Stimulated activated CD8-positive, alpha-beta memory T cell treated with anti-CD3 and anti-CD28 coated beads, Interleukin-7, amount 100 ng/mL, for 48 hours (primary cell): ENCODE data around the gene STN1.
"Not testable (repeated sequence)": the region's sequence is repeated elsewhere in the genome, so short reads cannot be mapped to it uniquely, and the experiment has no call there.

ENCODE experiments used
- DNase-seq, 2 donors: peaks; one replicate each; pipeline ENCODE4 v3.0.0-alpha.2; 2020; ENCODE audit warnings: low read depth in 1 of 2; ENCODE audit errors: extremely low read depth in 1 of 2

Gene STN1

DNA sequence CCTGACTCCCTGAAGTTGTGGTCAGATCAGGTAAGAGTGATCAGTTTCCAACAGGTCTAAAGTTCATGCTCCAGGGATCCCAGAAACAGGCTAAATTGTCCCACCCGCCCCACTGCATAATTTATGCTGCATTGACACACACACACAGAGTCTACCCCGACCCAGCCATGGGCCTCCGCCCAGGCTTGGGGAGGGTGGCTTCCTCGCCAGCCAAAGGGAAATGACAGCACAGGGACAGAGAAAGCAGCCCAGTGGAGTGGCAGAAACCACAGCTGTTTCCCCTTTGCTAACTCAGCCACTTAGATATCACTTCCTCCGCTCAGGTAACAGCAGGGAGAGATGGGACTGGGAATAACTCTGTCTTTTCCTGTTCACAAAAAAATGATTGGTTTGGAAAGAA lies 72.0 kb downstream of the STN1 start:
- DNase-seq = peak in 1 of 2 donors; percentile 7

GRCh38 chr10:103845346-103845745 lies 72.6 kb downstream of the STN1 start:
- not testable (repeated sequence) for DNase-seq

- DNase-seq = no peak
These were observed 74.0 kb downstream of the STN1 start for GRCh38 chr10:103843854-103844570.

DNA sequence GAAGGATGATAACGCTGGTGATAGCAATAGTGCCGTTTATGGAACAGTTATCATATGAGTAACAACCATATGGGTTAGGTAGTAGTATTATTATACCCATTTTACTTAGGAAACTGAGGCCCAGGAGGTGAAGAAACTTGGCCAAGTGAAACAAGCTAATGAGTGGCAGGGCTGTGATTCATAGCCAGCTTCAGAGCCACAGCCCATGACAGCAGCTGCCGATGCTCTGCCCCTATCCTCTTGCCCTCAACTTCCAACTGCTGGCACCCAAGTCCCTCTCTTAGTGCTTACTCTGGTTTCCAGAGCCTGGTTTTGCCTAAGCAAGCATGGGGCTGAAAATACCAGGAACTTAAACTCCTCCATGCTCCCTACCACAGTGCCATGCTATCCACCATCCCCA lies 74.9 kb downstream of the STN1 start:
- DNase-seq = no peak

GRCh38 chr10:103842605-103843004 lies 75.4 kb downstream of the STN1 start:
- DNase-seq = no peak

DNA sequence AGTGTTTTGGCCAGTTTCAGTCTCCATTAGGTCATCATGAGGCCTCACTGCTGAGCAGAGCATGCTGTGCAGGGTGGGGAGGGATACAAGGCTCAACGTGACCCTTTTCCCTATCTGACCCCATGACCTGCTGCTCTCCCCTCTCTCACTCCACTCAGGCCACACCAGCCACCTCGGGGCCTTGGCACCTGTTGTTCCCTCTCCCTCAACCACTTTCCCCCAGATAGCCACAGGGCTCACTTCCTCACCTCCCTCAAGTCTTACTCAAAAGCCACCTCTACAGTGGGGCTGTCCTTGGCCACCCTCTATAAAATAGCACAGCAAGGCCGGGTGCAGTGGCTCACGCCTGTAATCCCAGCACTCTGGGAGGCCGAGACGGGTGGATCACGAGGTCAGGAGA lies 76.5 kb downstream of the STN1 start:
- no peak for DNase-seq

GRCh38 chr10:103840740-103841070 lies 77.3 kb downstream of the STN1 start:
- no peak for DNase-seq

GRCh38 chr10:103839872-103840739 lies 77.9 kb downstream of the STN1 start:
- no peak for DNase-seq

- no peak for DNase-seq
These were observed 78.5 kb downstream of the STN1 start for GRCh38 chr10:103839519-103839871.

- no peak for DNase-seq
These were observed 79.0 kb downstream of the STN1 start for GRCh38 chr10:103838862-103839518.

DNA sequence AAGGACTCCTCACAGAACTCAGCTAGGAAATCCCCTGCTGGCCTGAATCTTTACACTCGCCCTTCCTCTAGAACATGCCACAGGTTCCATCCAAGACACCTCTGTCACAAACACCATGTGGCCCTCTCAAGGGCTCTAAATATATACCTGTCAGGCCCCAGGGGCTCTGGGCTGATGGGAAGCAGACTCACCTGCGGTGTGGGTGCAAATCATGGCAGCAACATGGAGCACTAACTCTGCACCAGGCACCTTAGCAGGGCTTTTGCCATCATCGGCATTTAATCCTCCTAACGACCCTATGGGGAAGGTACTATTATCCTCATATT lies 80.0 kb downstream of the STN1 start:
- no peak for DNase-seq

DNA sequence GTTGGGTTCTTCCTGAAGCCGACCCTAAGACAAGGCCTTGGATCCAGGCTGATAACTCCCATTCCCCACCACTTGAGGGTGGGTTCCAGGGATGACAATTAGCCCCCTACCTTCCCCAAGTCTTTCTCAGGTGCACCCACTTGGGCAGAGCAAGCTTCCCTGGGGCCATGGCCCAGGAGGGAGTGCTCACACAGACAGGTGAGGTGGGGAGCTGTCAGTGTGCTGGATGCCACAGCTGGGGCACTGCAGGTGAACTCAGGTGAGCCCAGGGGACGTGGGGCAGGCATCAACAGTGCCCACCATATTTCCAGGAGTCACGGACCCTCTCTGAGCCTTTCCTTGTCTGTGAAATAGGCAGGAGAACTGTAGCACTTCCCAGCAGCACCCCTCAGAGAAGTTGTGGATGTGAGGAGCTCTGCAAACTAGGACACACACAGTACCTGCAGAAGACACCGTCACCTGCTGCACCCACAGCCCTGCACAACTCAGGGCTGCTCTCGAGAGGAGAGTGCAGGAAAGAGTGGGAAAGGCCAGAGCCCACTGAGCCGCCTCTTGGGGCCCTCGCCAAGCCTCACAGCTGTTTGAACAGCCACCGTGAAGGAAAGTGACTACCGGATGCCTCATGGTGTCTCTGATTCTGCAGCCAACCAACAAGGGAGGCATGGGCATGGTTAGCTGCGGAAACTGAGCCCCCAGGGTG lies 80.5 kb downstream of the STN1 start:
- DNase-seq = no peak

- no peak for DNase-seq
These were observed 81.1 kb downstream of the STN1 start for GRCh38 chr10:103836861-103837260.

- no peak for DNase-seq
These were observed 81.7 kb downstream of the STN1 start for GRCh38 chr10:103836273-103836672.

- no peak for DNase-seq
These were observed 82.6 kb downstream of the STN1 start for GRCh38 chr10:103835096-103836050.

- DNase-seq = no peak
These were observed 83.4 kb downstream of the STN1 start for GRCh38 chr10:103834436-103835095.

DNA sequence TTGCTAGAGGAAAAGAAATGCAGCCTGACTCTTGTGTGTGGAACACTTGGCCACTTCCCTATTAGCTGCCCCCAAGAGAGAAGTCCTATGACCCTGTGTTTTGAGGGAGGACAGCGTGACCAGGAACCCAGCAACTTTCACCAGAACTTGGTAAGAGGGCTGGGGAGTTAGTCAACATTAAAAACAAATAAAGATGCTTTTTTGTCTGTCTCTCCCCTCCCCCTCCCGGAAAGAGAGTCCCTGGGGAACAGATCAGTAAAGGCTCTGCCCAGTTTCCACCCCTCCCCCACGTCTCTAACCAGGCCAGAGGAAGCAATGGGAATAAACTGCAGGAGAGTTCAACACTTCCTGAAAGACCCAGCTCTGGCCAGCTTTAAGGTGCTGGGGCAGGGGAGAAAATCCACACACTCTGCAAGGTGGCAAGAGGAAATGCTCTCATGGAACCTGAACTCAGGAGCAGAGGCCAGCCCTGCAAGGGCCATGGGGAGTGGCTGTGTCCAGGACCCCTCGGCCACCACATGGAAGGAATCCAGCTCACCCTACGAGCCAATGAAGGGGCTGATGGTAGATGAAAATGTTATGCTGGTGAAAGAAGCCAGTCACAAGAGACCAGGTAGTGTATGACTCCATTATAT lies 84.1 kb downstream of the STN1 start:
- DNase-seq = no peak

DNA sequence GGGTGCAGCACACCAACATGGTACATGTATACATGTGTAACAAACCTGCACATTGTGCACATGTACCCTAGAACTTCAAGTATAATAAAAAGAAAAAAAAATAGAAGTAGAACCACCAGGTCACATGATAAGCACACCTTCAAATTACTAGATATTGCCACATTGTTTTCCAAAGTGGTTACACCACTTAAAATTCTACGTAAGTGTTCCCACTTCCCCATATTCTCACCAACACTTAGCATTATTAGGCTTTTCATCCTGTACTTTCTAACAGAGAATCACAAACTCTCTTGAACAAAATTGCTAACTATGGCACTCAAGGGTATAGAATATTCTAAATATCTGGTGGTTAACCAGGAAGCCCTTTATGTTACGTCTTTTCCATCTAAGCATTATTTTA lies 85.2 kb downstream of the STN1 start:
- DNase-seq = no peak
